H1 (cell line): ENCODE data around the gene SLC1A3. TPM values are rescaled to one million over a fixed set of nuclear protein-coding genes. Genes with fewer than 3 reads are reported as not detected.

Source experiments
- CTCF ChIA-PET: fragments of 300-600 bp; sonication (Branson Sonifier 250); formaldehyde crosslinking; loops from one replicate; lab custom pipeline; 2021; ENCODE audit not compliant: partially characterized antibody; lab: Charles Lee
- POLR2A ChIA-PET: fragments of 300-600 bp; sonication (Branson Sonifier 250); formaldehyde crosslinking; loops from one replicate; lab custom pipeline; 2021; ENCODE audit warnings: inconsistent platforms; ENCODE audit not compliant: partially characterized antibody; lab: Charles Lee
- DNase-seq, 2 experiments: peaks; one replicate each; pipeline versions ENCODE4 v3.0.0 to v3.0.0-alpha.2; 2010 to 2022; ENCODE audit warnings: low spot score in 2 of 2, low read depth in 1 of 2, mixed read lengths in 1 of 2
- FAIRE-seq: peaks from 2 replicates; lab custom pipeline; 2011; peaks lifted over from hg19 to GRCh38; lab: Jason Lieb, UNC
- H2AFZ ChIP-seq: 2 replicates; pipeline ENCODE4 v1.8.1; 2012; ENCODE audit warnings: low read length, inconsistent platforms
- H2AK5ac ChIP-seq: 2 replicates; pipeline ENCODE4 v1.6.1; 2013; ENCODE audit warnings: low read depth, low read length
- H2BK120ac ChIP-seq: replicated peaks from 2 replicates; pipeline ENCODE3; 2013; ENCODE audit warnings: low read depth, low read length, inconsistent platforms
- H2BK12ac ChIP-seq: 2 replicates; pipeline ENCODE4 v1.6.1; 2013; ENCODE audit warnings: low read depth, low read length
- H2BK15ac ChIP-seq: 2 replicates; pipeline ENCODE4 v1.6.1; 2013; ENCODE audit warnings: low read length
- H2BK20ac ChIP-seq: 2 replicates; pipeline ENCODE4 v1.6.1; 2013; ENCODE audit warnings: low read length
- H2BK5ac ChIP-seq: 2 replicates; pipeline ENCODE4 v1.6.1; 2013; ENCODE audit warnings: low read depth, low read length
- H3K14ac ChIP-seq: 2 replicates; pipeline ENCODE4 v1.6.1; 2013; ENCODE audit warnings: inconsistent platforms; ENCODE audit not compliant: insufficient read length
- H3K18ac ChIP-seq: 2 replicates; pipeline ENCODE4 v1.6.1; 2013; ENCODE audit warnings: low read length; ENCODE audit errors: extremely low read depth
- H3K23ac ChIP-seq: 2 replicates; pipeline ENCODE4 v1.6.1; 2013; ENCODE audit warnings: inconsistent platforms; ENCODE audit not compliant: insufficient read length
- H3K23me2 ChIP-seq: 2 replicates; pipeline ENCODE4 v1.6.1; 2013; ENCODE audit warnings: low read depth, low read length
- H3K27ac ChIP-seq: 2 replicates; pipeline ENCODE4 v1.6.1; 2011; ENCODE audit warnings: low read depth, low read length, inconsistent platforms
- H3K27me3 ChIP-seq, 4 experiments: replicated peaks in 1 of 4; 1 replicate in 1 of 4; 2 replicates in 3 of 4; pipeline versions ENCODE4 v1.6.1 to v1.8.1; 2011 to 2013; ENCODE audit warnings: low read length in 3 of 4, mild to moderate bottlenecking in 3 of 4, inconsistent platforms in 2 of 4, mixed read lengths in 2 of 4, moderate library complexity in 1 of 4; ENCODE audit not compliant: control insufficient read depth in 3 of 4, insufficient read depth in 3 of 4; ENCODE audit errors: extremely low read depth in 1 of 4
- H3K36me3 ChIP-seq, 4 experiments: 2 replicates each; pipeline versions ENCODE4 v1.6.1 to v1.8.1; 2011 to 2013; ENCODE audit warnings: mild to moderate bottlenecking in 4 of 4, low read length in 3 of 4, moderate library complexity in 2 of 4, control low read depth in 1 of 4, inconsistent platforms in 1 of 4; ENCODE audit not compliant: insufficient read depth in 4 of 4, control insufficient read depth in 2 of 4
- H3K4ac ChIP-seq: replicated peaks from 2 replicates; pipeline ENCODE3; 2013; ENCODE audit warnings: low read length, low read depth, mixed read lengths, inconsistent platforms; ENCODE audit not compliant: insufficient read length
- H3K4me1 ChIP-seq, 4 experiments: replicated peaks in 1 of 4; 1 replicate in 1 of 4; 2 replicates in 3 of 4; pipeline versions ENCODE4 v1.6.1 to v1.8.1; 2011 to 2013; ENCODE audit warnings: low read length in 3 of 4, inconsistent platforms in 2 of 4, mixed read lengths in 1 of 4; ENCODE audit not compliant: insufficient read depth in 4 of 4, control insufficient read depth in 3 of 4
- H3K4me2 ChIP-seq, 2 experiments: 2 replicates each; pipeline versions ENCODE4 v1.6.1 to v1.8.1; 2011 to 2013; ENCODE audit warnings: low read depth in 2 of 2, low read length in 2 of 2, control low read depth in 1 of 2, inconsistent platforms in 1 of 2, mild to moderate bottlenecking in 1 of 2; ENCODE audit not compliant: insufficient read depth in 1 of 2
- H3K4me3 ChIP-seq, 4 experiments: fragments of 200-600, 300-600 bp in 1 of 4; sonication (generic), shearing (Covaris generic), sonication (Bioruptor Twin) in 1 of 4; 2 replicates each; pipeline versions ENCODE4 v1.5.1 to v1.8.1; 2011 to 2016; ENCODE audit warnings: low read length in 4 of 4, low read depth in 3 of 4, control low read depth in 2 of 4, inconsistent platforms in 2 of 4, mild to moderate bottlenecking in 2 of 4, mixed read lengths in 1 of 4, moderate library complexity in 1 of 4; ENCODE audit not compliant: insufficient read depth in 2 of 4; ENCODE audit errors: extremely low read depth in 1 of 4
- H3K56ac ChIP-seq: replicated peaks from 2 replicates; pipeline ENCODE3; 2013; ENCODE audit warnings: low read depth, mild to moderate bottlenecking, mixed read lengths, low read length, inconsistent platforms; ENCODE audit not compliant: insufficient read length
- H3K79me1 ChIP-seq: 2 replicates; pipeline ENCODE4 v1.6.1; 2013; ENCODE audit warnings: low read depth, low read length, control low read depth
- H3K79me2 ChIP-seq, 2 experiments: 2 replicates each; pipeline versions ENCODE4 v1.6.1 to v1.8.1; 2012 to 2013; ENCODE audit warnings: low read length in 2 of 2, mild to moderate bottlenecking in 2 of 2, inconsistent platforms in 1 of 2; ENCODE audit not compliant: insufficient read depth in 2 of 2, control insufficient read depth in 1 of 2
- H3K9ac ChIP-seq, 4 experiments: replicated peaks in 1 of 4; 1 replicate in 1 of 4; 2 replicates in 3 of 4; pipeline versions ENCODE4 v1.6.1 to v1.8.1; 2011 to 2013; ENCODE audit warnings: low read depth in 3 of 4, low read length in 3 of 4, control low read depth in 2 of 4, mild to moderate bottlenecking in 2 of 4, moderate library complexity in 2 of 4, inconsistent platforms in 1 of 4; ENCODE audit errors: extremely low read depth in 1 of 4
- H3K9me3 ChIP-seq, 2 experiments: 2 replicates each; pipeline versions ENCODE4 v1.6.1 to v1.8.1; 2012 to 2013; ENCODE audit warnings: mild to moderate bottlenecking in 2 of 2, moderate library complexity in 2 of 2, control low read depth in 1 of 2, inconsistent platforms in 1 of 2, low read depth in 1 of 2, low read length in 1 of 2, mixed read lengths in 1 of 2; ENCODE audit not compliant: insufficient read depth in 2 of 2
- H4K20me1 ChIP-seq, 2 experiments: replicated peaks in 1 of 2; 2 replicates each; pipeline versions ENCODE3 to v1.8.1; 2011 to 2013; ENCODE audit warnings: inconsistent platforms in 2 of 2, low read length in 2 of 2, mild to moderate bottlenecking in 1 of 2; ENCODE audit not compliant: insufficient read depth in 2 of 2, control insufficient read depth in 1 of 2
- H4K5ac ChIP-seq: 2 replicates; pipeline ENCODE4 v1.6.1; 2013; ENCODE audit warnings: low read length, low read depth, mixed read lengths, inconsistent platforms; ENCODE audit not compliant: insufficient read length
- H4K8ac ChIP-seq: 2 replicates; pipeline ENCODE4 v1.8.0; 2013; ENCODE audit warnings: mild to moderate bottlenecking, moderate library complexity, low read length, inconsistent platforms; ENCODE audit not compliant: insufficient read depth; ENCODE audit errors: extremely low read depth
- H4K91ac ChIP-seq: replicated peaks from 2 replicates; pipeline ENCODE3; 2013; ENCODE audit warnings: low read length, mixed read lengths, inconsistent platforms; ENCODE audit not compliant: insufficient read length
- CBX5 ChIP-seq: fragments of 300-800, 300-1000 bp; sonication (generic); IDR thresholded peaks from 2 replicates; pipeline ENCODE4 v1.7.1; 2016; ENCODE audit warnings: antibody characterized with exemption, low read length, low read depth
- EP300 ChIP-seq, 2 experiments: IDR thresholded peaks; 1 replicate in 1 of 2; 2 replicates in 1 of 2; pipeline ENCODE4 v1.6.1; 2011 to 2012; ENCODE audit warnings: low read depth in 2 of 2, low read length in 2 of 2, mild to moderate bottlenecking in 2 of 2, borderline replicate concordance in 1 of 2, inconsistent platforms in 1 of 2, moderate library complexity in 1 of 2
- EZH2 ChIP-seq: fragments of 200-600 bp; sonication (generic); IDR thresholded peaks from 2 replicates; pipeline ENCODE4 v1.7.1; 2012; ENCODE audit warnings: low read depth, mild to moderate bottlenecking, moderate library complexity, low read length, inconsistent platforms; ENCODE audit not compliant: severe bottlenecking
- HDAC2 ChIP-seq, 2 experiments: fragments of 300-600 bp in 1 of 2; sonication (generic) in 1 of 2; IDR thresholded peaks; 2 replicates each; pipeline ENCODE4 v1.6.1; 2011 to 2012; ENCODE audit warnings: low read depth in 2 of 2, low read length in 2 of 2, mild to moderate bottlenecking in 2 of 2, moderate library complexity in 2 of 2, borderline replicate concordance in 1 of 2, inconsistent platforms in 1 of 2
- HDAC6 ChIP-seq: IDR thresholded peaks from one replicate; pipeline ENCODE4 v1.7.1; 2012; ENCODE audit warnings: low read depth, mild to moderate bottlenecking, inconsistent platforms, low read length, moderate library complexity
- JUN ChIP-seq: IDR thresholded peaks from 2 replicates; pipeline ENCODE4 v1.6.1; 2011; ENCODE audit warnings: low read depth, mild to moderate bottlenecking, improper control_type of control experiment, low read length
- MAX ChIP-seq: IDR thresholded peaks from 2 replicates; pipeline ENCODE4 v1.6.1; 2012; ENCODE audit warnings: inconsistent platforms
- NANOG ChIP-seq: IDR thresholded peaks from 2 replicates; pipeline ENCODE4 v1.6.1; 2011; ENCODE audit warnings: low read length, low read depth, mild to moderate bottlenecking, inconsistent platforms; ENCODE audit not compliant: insufficient read depth, poor library complexity, severe bottlenecking
- RAD21 ChIP-seq, 2 experiments: IDR thresholded peaks in 1 of 2; conservative IDR thresholded peaks in 1 of 2; 2 replicates each; pipeline ENCODE4 v1.6.1; 2011; ENCODE audit warnings: low read depth in 2 of 2, low read length in 2 of 2, improper control_type of control experiment in 1 of 2, inconsistent platforms in 1 of 2, mild to moderate bottlenecking in 1 of 2, moderate library complexity in 1 of 2
- RNF2 ChIP-seq: fragments of 200-900, 300-1000 bp; sonication (generic); IDR thresholded peaks from 2 replicates; pipeline ENCODE4 v1.7.1; 2016; ENCODE audit warnings: borderline replicate concordance, low read depth, mild to moderate bottlenecking, antibody characterized with exemption, low read length; ENCODE audit not compliant: poor library complexity, severe bottlenecking; ENCODE audit errors: missing control alignments
- SIRT6 ChIP-seq: IDR thresholded peaks from one replicate; pipeline ENCODE4 v1.7.1; 2012; ENCODE audit warnings: low read length, inconsistent platforms
- SIX5 ChIP-seq: IDR thresholded peaks from 2 replicates; pipeline ENCODE4 v1.6.1; 2011; ENCODE audit warnings: mild to moderate bottlenecking, low read depth, low read length
- TCF12 ChIP-seq: IDR thresholded peaks from 2 replicates; pipeline ENCODE4 v1.6.1; 2011; ENCODE audit warnings: low read depth, mild to moderate bottlenecking, low read length
- WGBS, 2 experiments: shearing (Covaris generic) in 1 of 2; methylation state at CpG; one replicate each; pipeline versions ENCODE4 v1.1.6 to v1.1.7; 2013 to 2015; ENCODE audit warnings: low lambda C conversion rate in 2 of 2, mixed read lengths in 2 of 2, inconsistent platforms in 1 of 2, low coverage in 1 of 2, missing lambda C conversion rate in 1 of 2; ENCODE audit not compliant: insufficient replicate concordance in 2 of 2, insufficient coverage in 1 of 2, insufficient read length in 1 of 2; ENCODE audit errors: extremely low coverage in 1 of 2, missing lambda C conversion rate in 1 of 2; 5-methylcytosine and 5-hydroxymethylcytosine counted together
- polyA plus RNA-seq, 7 experiments: library from polyadenylated mRNA; depleted of rRNA in 3 of 7; stranded (reverse) in 5 of 7; unstranded in 2 of 7; fragments of >200 nt in 5 of 7; fragments of 200-250 nt in 2 of 7; gene quantifications; 1 replicate in 5 of 7; 2 replicates in 1 of 7; 4 replicates in 1 of 7; pipeline versions ENCODE4 v1.2.1 to v1.2.3, GENCODE V29; 2011 to 2013; ENCODE audit warnings: missing spikeins in 2 of 7, mixed read lengths in 2 of 7
- total RNA-seq: library from RNA; stranded (reverse); fragmentation: NEBNext Ultra II Directional; extraction: Animal tissue kit (Norgen Biotek cat#: 25700); gene quantifications from 2 replicates; pipeline ENCODE4 v1.2.1, GENCODE V29; 2021

SLC1A3 gene
- total and polyA plus RNA-seq, 2 of the 8 experiments (the other 6 are each of a cell fraction or from before 2014, with no cell fraction given): 26.7 to 35.3 TPM

- Histone ChIP-seq H2BK12ac (no peak overlapping the region), H3K56ac (no peak overlapping the region), H2BK120ac (no peak overlapping the region), H4K20me1 (no peaks in the 10 kb centered on the region), H3K23ac (no peak overlapping the region), H2BK5ac (no peak overlapping the region), H3K27me3 (no peaks in the 10 kb centered on the region), H3K4ac (no peak overlapping the region), H3K4me2 (no peak overlapping the region), H3K27ac (no peak overlapping the region), H3K4me3 (no peak overlapping the region), H3K79me2 (no peaks in the 10 kb centered on the region), H3K79me1 (no peaks in the 10 kb centered on the region), H3K14ac (no peak overlapping the region), H4K8ac (no peak overlapping the region), H3K23me2 (no peaks in the 10 kb centered on the region), H3K9me3 (no peaks in the 10 kb centered on the region), H3K18ac (no peak overlapping the region), H3K4me1 (no peaks in the 10 kb centered on the region), H2BK15ac (no peak overlapping the region), H2BK20ac (no peak overlapping the region), H4K5ac (no peak overlapping the region), H2AK5ac (no peak overlapping the region), H4K91ac (no peak overlapping the region), H3K36me3 (peaks cover 0 to 14% (median 2%) of the 10 kb centered on the region in 4 experiments; a peak in 4 of 8 replicates), H3K9ac (no peak overlapping the region), H2AFZ (no peak overlapping the region)
- 83% methylated on average over 1 of the region's 1 CpG; no CpG with 5 or more reads in 1 of the 2 experiments for WGBS, 2 experiments
- ChIA-PET CTCF (interaction anchor here (1.1 kb wide), 1 partner anchor 9 kb away, joined by 3 read pairs; no protein-coding TSS in a partner anchor), POLR2A (no interaction called here)
- DNase-seq (no peak), FAIRE-seq (no peak)
- TF ChIP-seq TCF12: no peak
- no peak for TF ChIP-seq JUN
- no peak for TF ChIP-seq RNF2
- TF ChIP-seq EP300 (IDR thresholded peaks at IDR 0.05; ENCODE audit: borderline replicate concordance in 1 of 2, low read depth in 2 of 2, low read length in 2 of 2): no peak
- no peak for TF ChIP-seq HDAC6
- TF ChIP-seq SIX5: no peak
- TF ChIP-seq EZH2: no peak
- no peak for TF ChIP-seq MAX
- TF ChIP-seq NANOG: no peak
- TF ChIP-seq SIRT6: no peak
- no peak for TF ChIP-seq CBX5
- TF ChIP-seq HDAC2 (IDR thresholded peaks at IDR 0.05; ENCODE audit: borderline replicate concordance in 1 of 2, low read depth in 2 of 2, low read length in 2 of 2): no peak
- TF ChIP-seq RAD21 (IDR thresholded peaks at IDR 0.05 in 1 of 2, conservative IDR thresholded peaks at IDR 0.05 in 1 of 2; ENCODE audit: low read depth in 2 of 2, low read length in 2 of 2): no peak
Observed at GRCh38 chr5:36681711-36682110, 75.3 kb downstream of the SLC1A3 start.
